Ishikawa (cell line): Measurements from ENCODE around the gene PIP4K2C.

Experiments
- CEBPB ChIP-seq: IDR thresholded peaks from 2 replicates; pipeline ENCODE4 v1.6.1; 2012
- CREB1 ChIP-seq: IDR thresholded peaks from 2 replicates; pipeline ENCODE4 v1.6.1; 2012; ENCODE audit warnings: low read depth
- EGR1 ChIP-seq: IDR thresholded peaks from 2 replicates; pipeline ENCODE4 v1.6.1; 2012
- EP300 ChIP-seq: IDR thresholded peaks from 2 replicates; pipeline ENCODE4 v1.6.1; 2012; ENCODE audit warnings: borderline replicate concordance
- FOXM1 ChIP-seq: IDR thresholded peaks from 2 replicates; pipeline ENCODE4 v1.6.1; 2012; ENCODE audit warnings: low read depth, borderline replicate concordance
- MAX ChIP-seq: IDR thresholded peaks from 2 replicates; pipeline ENCODE4 v1.6.1; 2012
- NFIC ChIP-seq: IDR thresholded peaks from 2 replicates; pipeline ENCODE4 v1.6.1; 2012
- RAD21 ChIP-seq: IDR thresholded peaks from 2 replicates; pipeline ENCODE4 v1.6.1; 2012; ENCODE audit warnings: low read depth
- REST ChIP-seq: IDR thresholded peaks from 2 replicates; pipeline ENCODE4 v1.6.1; 2012; ENCODE audit warnings: low read depth, mild to moderate bottlenecking
- TAF1 ChIP-seq: IDR thresholded peaks from 2 replicates; pipeline ENCODE4 v1.6.1; 2012; ENCODE audit warnings: low read depth, mild to moderate bottlenecking
- TCF12 ChIP-seq: IDR thresholded peaks from 2 replicates; pipeline ENCODE4 v1.6.1; 2012; ENCODE audit warnings: low read depth
- TEAD4 ChIP-seq: IDR thresholded peaks from 2 replicates; pipeline ENCODE4 v1.6.1; 2012
- USF1 ChIP-seq: IDR thresholded peaks from 2 replicates; pipeline ENCODE4 v1.6.1; 2012
- YY1 ChIP-seq: IDR thresholded peaks from 2 replicates; pipeline ENCODE4 v1.6.1; 2012; ENCODE audit warnings: low read depth
- ZBTB7A ChIP-seq: IDR thresholded peaks from 2 replicates; pipeline ENCODE4 v1.6.1; 2012; ENCODE audit warnings: low read depth

PIP4K2C gene

GRCh38 chr12:57624441-57625220, 33.6 kb downstream of the PIP4K2C start:
- TF ChIP-seq ZBTB7A = no peak

GRCh38 chr12:57625261-57626032, 34.5 kb downstream of the PIP4K2C start:
- TF ChIP-seq REST (no peak), FOXM1 (no peak), EP300 (no peak), RAD21 (no peak), CREB1 (no peak), USF1 (no peak), TEAD4 (no peak), MAX (no peak), TAF1 (no peak), TCF12 (no peak), YY1 (no peak), NFIC (no peak), CEBPB (no peak), EGR1 (no peak)

- TF ChIP-seq TAF1 (no peak), EP300 (no peak), ZBTB7A (no peak), YY1 (no peak), RAD21 (no peak), FOXM1 (no peak), CEBPB (no peak), NFIC (no peak), CREB1 (no peak), MAX (no peak), USF1 (no peak)
These were observed 35.3 kb downstream of the PIP4K2C start for GRCh38 chr12:57626111-57626920.

- TF ChIP-seq CEBPB (no peak), REST (no peak), NFIC (no peak), TCF12 (no peak), RAD21 (no peak), EP300 (no peak)
These were observed 36.0 kb downstream of the PIP4K2C start for GRCh38 chr12:57626921-57627445.

- no peak for TF ChIP-seq FOXM1
- TF ChIP-seq RAD21 = no peak
- no peak for TF ChIP-seq EP300
- no peak for TF ChIP-seq NFIC
- no peak for TF ChIP-seq EGR1
- no peak for TF ChIP-seq TCF12
- TF ChIP-seq REST = no peak
- no peak for TF ChIP-seq CREB1
These were observed 36.7 kb downstream of the PIP4K2C start for GRCh38 chr12:57627501-57628279.
